CD14-positive monocyte (primary cell): Measurements from ENCODE around the gene CTR9. TPM values are rescaled to one million over a fixed set of nuclear protein-coding genes. Genes with fewer than 3 reads are reported as not detected.

ENCODE experiments used
- DNase-seq, 3 donors: peaks; one replicate each; pipeline ENCODE4 v3.0.0-alpha.2; 2011 to 2022
- H2AFZ ChIP-seq: 2 replicates; pipeline ENCODE4 v1.6.0; 2012; ENCODE audit warnings: mild to moderate bottlenecking, low read depth, low read length, inconsistent platforms; ENCODE audit not compliant: insufficient read depth, poor library complexity, severe bottlenecking
- H3K27ac ChIP-seq, 2 donors: 1 replicate in 1 of 2; 2 replicates in 1 of 2; pipeline ENCODE4 v1.5.1; 2012 to 2013; ENCODE audit warnings: low read length in 2 of 2, control low read depth in 1 of 2, inconsistent platforms in 1 of 2, low read depth in 1 of 2, mild to moderate bottlenecking in 1 of 2
- H3K27me3 ChIP-seq, 2 donors: one replicate each; pipeline versions ENCODE4 v1.6.0 to v1.6.1; 2011 to 2013; ENCODE audit warnings: low read length in 2 of 2; ENCODE audit not compliant: control insufficient read depth in 2 of 2, insufficient read depth in 2 of 2
- H3K36me3 ChIP-seq, 2 donors: replicated peaks in 1 of 2; 1 replicate in 1 of 2; 2 replicates in 1 of 2; pipeline versions ENCODE4 v1.5.1 to v1.6.1; 2012 to 2013; ENCODE audit warnings: low read length in 2 of 2, control low read depth in 1 of 2, inconsistent platforms in 1 of 2, mild to moderate bottlenecking in 1 of 2; ENCODE audit not compliant: insufficient read depth in 2 of 2, control insufficient read depth in 1 of 2
- H3K4me1 ChIP-seq, 2 donors: 1 replicate in 1 of 2; 2 replicates in 1 of 2; pipeline versions ENCODE4 v1.5.1 to v1.6.1; 2012 to 2013; ENCODE audit warnings: low read length in 2 of 2, control low read depth in 1 of 2, inconsistent platforms in 1 of 2, mild to moderate bottlenecking in 1 of 2, moderate library complexity in 1 of 2; ENCODE audit not compliant: insufficient read depth in 2 of 2, control insufficient read depth in 1 of 2
- H3K4me2 ChIP-seq: replicated peaks from 2 replicates; pipeline ENCODE3; 2012; ENCODE audit warnings: low read length, moderate library complexity, mild to moderate bottlenecking; ENCODE audit not compliant: poor library complexity, severe bottlenecking; ENCODE audit errors: extremely low read depth
- H3K4me3 ChIP-seq, 3 experiments: fragments of 200-600 bp in 1 of 3; sonication (generic) in 1 of 3; replicated peaks in 1 of 3; 1 replicate in 2 of 3; 2 replicates in 1 of 3; pipeline ENCODE4 v1.5.1; 2011 to 2013; ENCODE audit warnings: low read length in 3 of 3, mild to moderate bottlenecking in 3 of 3, control low read depth in 2 of 3, low read depth in 2 of 3, inconsistent platforms in 1 of 3, moderate library complexity in 1 of 3
- H3K79me2 ChIP-seq: 2 replicates; pipeline ENCODE4 v1.6.0; 2012; ENCODE audit warnings: mild to moderate bottlenecking, control low read depth, inconsistent platforms, low read length, moderate library complexity; ENCODE audit not compliant: insufficient read depth
- H3K9ac ChIP-seq: 2 replicates; pipeline ENCODE4 v1.6.0; 2017; ENCODE audit warnings: low read length, mild to moderate bottlenecking; ENCODE audit not compliant: insufficient read depth, poor library complexity, severe bottlenecking
- H3K9me3 ChIP-seq, 2 donors: replicated peaks in 1 of 2; 1 replicate in 1 of 2; 2 replicates in 1 of 2; pipeline versions ENCODE4 v1.5.1 to v1.6.1; 2012 to 2013; ENCODE audit warnings: low read length in 2 of 2, control low read depth in 1 of 2; ENCODE audit not compliant: control insufficient read depth in 1 of 2, insufficient read depth in 1 of 2
- H4K20me1 ChIP-seq: 2 replicates; pipeline ENCODE4 v1.6.0; 2012; ENCODE audit warnings: mild to moderate bottlenecking, low read length, control low read depth, moderate library complexity; ENCODE audit not compliant: insufficient read depth
- H3K27ac Mint-ChIP-seq, 7 donors: one replicate each; pipeline ENCODE4 v1.8.0; 2020; ENCODE audit warnings: mild to moderate bottlenecking in 7 of 7, mixed read lengths in 7 of 7, moderate library complexity in 6 of 7, inconsistent platforms in 2 of 7
- H3K27me3 Mint-ChIP-seq, 3 donors: one replicate each; pipeline ENCODE4 v1.8.0; 2021 to 2022; ENCODE audit warnings: low read depth in 3 of 3, mild to moderate bottlenecking in 3 of 3, mixed read lengths in 3 of 3, moderate library complexity in 3 of 3, inconsistent platforms in 1 of 3
- H3K36me3 Mint-ChIP-seq, 2 donors: one replicate each; pipeline ENCODE4 v1.8.0; 2020; ENCODE audit warnings: mixed read lengths in 2 of 2, inconsistent platforms in 1 of 2, mild to moderate bottlenecking in 1 of 2
- H3K4me1 Mint-ChIP-seq: one replicate; pipeline ENCODE4 v1.8.0; 2020; ENCODE audit warnings: mild to moderate bottlenecking, mixed read lengths
- H3K4me3 Mint-ChIP-seq, 2 donors: one replicate each; pipeline ENCODE4 v1.8.0; 2020; ENCODE audit warnings: mild to moderate bottlenecking in 2 of 2, mixed read lengths in 2 of 2, moderate library complexity in 1 of 2
- H3K9me3 Mint-ChIP-seq, 7 donors: one replicate each; pipeline ENCODE4 v1.8.0; 2020 to 2022; ENCODE audit warnings: mixed read lengths in 7 of 7, mild to moderate bottlenecking in 6 of 7, moderate library complexity in 6 of 7, inconsistent platforms in 2 of 7
- WGBS: methylation state at CpG from one replicate; pipeline ENCODE4 v1.1.5; 2013; ENCODE audit warnings: missing lambda C conversion rate; ENCODE audit not compliant: insufficient coverage; 5-methylcytosine and 5-hydroxymethylcytosine counted together
- intact Hi-C, 2 donors: fragments of 100-400 bp; cut with micrococcal nuclease; formaldehyde crosslinking; loops; one replicate each; pipeline versions ENCODE4 v1.15.0 to v1.15.1; 2023
- polyA plus RNA-seq, 3 donors: library from polyadenylated mRNA; depleted of rRNA in 1 of 3; unstranded in 2 of 3; stranded (reverse) in 1 of 3; fragments of 300-500 nt in 2 of 3; fragments of >200 nt in 1 of 3; fragmentation: Illumina TruSeq in 2 of 3; gene quantifications; 1 replicate in 2 of 3; 2 replicates in 1 of 3; pipeline ENCODE4 v1.2.3, GENCODE V29; 2012 to 2021
- TF ChIP-seq, protein P1 (sequence below): fragments of 200-600 bp; IDR thresholded peaks from one replicate; pipeline ENCODE4 v1.8.0; 2022; ENCODE audit warnings: antibody characterized with exemption, mild to moderate bottlenecking

The CTR9 gene
- polyA plus RNA-seq, 3 donors = 5.0 to 37.5 (median 18.3) TPM

DNA sequence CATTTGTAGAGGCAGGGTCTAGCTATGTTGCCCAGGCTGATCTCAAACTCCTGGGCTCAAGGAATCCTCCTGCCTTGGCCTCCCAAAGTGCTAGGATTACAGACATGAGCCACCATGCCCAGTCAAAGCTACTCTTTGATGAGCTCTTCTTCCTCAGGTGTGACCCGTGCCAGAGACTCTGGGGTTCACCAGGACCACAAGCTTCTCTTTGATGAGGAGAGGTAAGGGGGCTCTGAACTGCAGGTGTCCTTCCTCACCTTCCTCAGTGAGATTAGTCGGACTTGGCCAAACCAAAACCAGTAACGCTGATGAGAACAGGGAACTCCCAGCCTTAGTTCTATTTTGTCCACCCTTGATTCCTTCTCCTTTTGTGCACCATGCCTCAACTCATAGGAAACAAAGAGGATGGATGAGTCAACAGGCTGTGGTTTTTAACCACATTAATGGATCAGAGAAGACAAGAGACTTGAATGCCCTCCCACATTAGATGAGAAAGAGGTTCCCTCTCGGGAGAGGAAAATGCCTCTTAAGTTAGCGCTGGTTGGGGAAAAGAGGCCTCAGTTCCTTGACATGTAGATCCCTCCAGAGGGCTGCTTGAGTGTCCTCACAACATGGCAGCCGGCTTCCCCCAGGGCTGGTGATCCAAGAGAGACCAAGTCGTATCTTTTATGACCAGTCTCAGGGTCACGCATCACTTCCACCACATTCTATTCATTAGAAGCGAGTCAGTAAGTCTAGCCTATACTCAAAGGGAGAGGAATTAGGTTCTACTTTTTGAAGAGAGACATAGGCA lies 25.7 kb upstream of the CTR9 start:
- intact Hi-C loops = loop anchor here in 1 of 2 donors (10.0 kb wide), 1 partner anchor 51 kb away; no protein-coding TSS in a partner anchor
- Mint-ChIP-seq H3K36me3 (peaks cover 11 to 20% of the 10 kb centered on the region in 2 donors), H3K4me3 (peak overlapping the region in 1 of 2 donors; percentile 68), H3K9me3 (peaks cover 2 to 19% (median 9%) of the 10 kb centered on the region in 7 donors), H3K27me3 (peaks cover 67 to 86% (median 68%) of the 10 kb centered on the region in 3 donors), H3K27ac (peak overlapping the region; percentile 33 to 89 (median 85)), H3K4me1 (peaks cover 35% of the 10 kb centered on the region)
- DNase-seq = peak; percentile 89 to 95 (median 95)
- TF ChIP-seq, protein P1, sequence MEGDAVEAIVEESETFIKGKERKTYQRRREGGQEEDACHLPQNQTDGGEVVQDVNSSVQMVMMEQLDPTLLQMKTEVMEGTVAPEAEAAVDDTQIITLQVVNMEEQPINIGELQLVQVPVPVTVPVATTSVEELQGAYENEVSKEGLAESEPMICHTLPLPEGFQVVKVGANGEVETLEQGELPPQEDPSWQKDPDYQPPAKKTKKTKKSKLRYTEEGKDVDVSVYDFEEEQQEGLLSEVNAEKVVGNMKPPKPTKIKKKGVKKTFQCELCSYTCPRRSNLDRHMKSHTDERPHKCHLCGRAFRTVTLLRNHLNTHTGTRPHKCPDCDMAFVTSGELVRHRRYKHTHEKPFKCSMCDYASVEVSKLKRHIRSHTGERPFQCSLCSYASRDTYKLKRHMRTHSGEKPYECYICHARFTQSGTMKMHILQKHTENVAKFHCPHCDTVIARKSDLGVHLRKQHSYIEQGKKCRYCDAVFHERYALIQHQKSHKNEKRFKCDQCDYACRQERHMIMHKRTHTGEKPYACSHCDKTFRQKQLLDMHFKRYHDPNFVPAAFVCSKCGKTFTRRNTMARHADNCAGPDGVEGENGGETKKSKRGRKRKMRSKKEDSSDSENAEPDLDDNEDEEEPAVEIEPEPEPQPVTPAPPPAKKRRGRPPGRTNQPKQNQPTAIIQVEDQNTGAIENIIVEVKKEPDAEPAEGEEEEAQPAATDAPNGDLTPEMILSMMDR = no peak
- H3K27ac ChIP-seq = peak overlapping the region in 1 of 2 donors; percentile 61
- WGBS = no CpG with 5 or more reads among the region's 9 CpGs
- peak overlapping the region; percentile 32 for H3K4me2 ChIP-seq
- no peaks in the 10 kb centered on the region for H4K20me1 ChIP-seq
- peaks cover 44 to 60% of the 10 kb centered on the region in 2 donors for H3K27me3 ChIP-seq
- no peak overlapping the region for H3K9ac ChIP-seq
- H3K36me3 ChIP-seq = no peaks in the 10 kb centered on the region
- peaks cover 33 to 38% of the 10 kb centered on the region in 2 donors for H3K4me1 ChIP-seq
- H2AFZ ChIP-seq = no peak overlapping the region
- H3K79me2 ChIP-seq = no peaks in the 10 kb centered on the region
- H3K9me3 ChIP-seq = no peaks in the 10 kb centered on the region
- peak overlapping the region in 1 of 3 experiments; percentile 43 for H3K4me3 ChIP-seq

DNA sequence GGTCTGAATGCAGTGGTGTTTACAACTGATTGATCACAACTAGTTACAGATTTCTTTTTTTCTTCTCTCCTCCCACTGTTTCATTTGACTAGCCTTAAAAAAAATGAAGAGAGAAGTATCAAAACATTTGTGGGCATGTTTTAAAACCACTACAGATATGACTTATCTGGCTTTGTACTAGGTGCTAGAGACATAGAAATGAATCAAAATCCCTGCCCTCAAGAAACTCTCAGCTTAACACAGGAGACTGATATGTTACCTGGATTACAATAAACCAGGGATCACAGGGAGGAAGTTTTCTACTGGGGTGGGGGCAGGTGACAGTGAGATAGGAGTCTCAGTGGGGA lies 25.2 kb upstream of the CTR9 start:
- Mint-ChIP-seq H3K36me3 (peaks cover 11 to 20% of the 10 kb centered on the region in 2 donors), H3K4me1 (peaks cover 38% of the 10 kb centered on the region), H3K27me3 (peaks cover 64 to 82% (median 67%) of the 10 kb centered on the region in 3 donors), H3K9me3 (peaks cover 0 to 17% (median 7%) of the 10 kb centered on the region in 7 donors), H3K27ac (peak overlapping the region in 6 of 7 donors; percentile 33 to 89 (median 84)), H3K4me3 (peak overlapping the region in 1 of 2 donors; percentile 68)
- H3K9ac ChIP-seq = no peak overlapping the region
- H3K27me3 ChIP-seq = peaks cover 41 to 57% of the 10 kb centered on the region in 2 donors
- H3K4me1 ChIP-seq = peaks cover 36 to 44% of the 10 kb centered on the region in 2 donors
- TF ChIP-seq, protein P1 = no peak
- no peaks in the 10 kb centered on the region for H3K79me2 ChIP-seq
- no peaks in the 10 kb centered on the region for H3K9me3 ChIP-seq
- H3K4me3 ChIP-seq = peak overlapping the region in 1 of 3 experiments; percentile 43
- H4K20me1 ChIP-seq = no peaks in the 10 kb centered on the region
- DNase-seq = no peak
- intact Hi-C loops = loop anchor here in 1 of 2 donors (10.0 kb wide), 1 partner anchor 51 kb away; no protein-coding TSS in a partner anchor
- H3K4me2 ChIP-seq = peak overlapping the region; percentile 32
- no peaks in the 10 kb centered on the region for H3K36me3 ChIP-seq
- H2AFZ ChIP-seq = no peak overlapping the region
- H3K27ac ChIP-seq = peak overlapping the region in 1 of 2 donors; percentile 61
